ENCODE measurements around the gene RAPH1. TPM values are rescaled to one million over a fixed set of nuclear protein-coding genes. Genes with fewer than 3 reads are reported as not detected.

Gene RAPH1
- total RNA-seq, 1 experiment from 2014 or later: 29.7 TPM

DNA sequence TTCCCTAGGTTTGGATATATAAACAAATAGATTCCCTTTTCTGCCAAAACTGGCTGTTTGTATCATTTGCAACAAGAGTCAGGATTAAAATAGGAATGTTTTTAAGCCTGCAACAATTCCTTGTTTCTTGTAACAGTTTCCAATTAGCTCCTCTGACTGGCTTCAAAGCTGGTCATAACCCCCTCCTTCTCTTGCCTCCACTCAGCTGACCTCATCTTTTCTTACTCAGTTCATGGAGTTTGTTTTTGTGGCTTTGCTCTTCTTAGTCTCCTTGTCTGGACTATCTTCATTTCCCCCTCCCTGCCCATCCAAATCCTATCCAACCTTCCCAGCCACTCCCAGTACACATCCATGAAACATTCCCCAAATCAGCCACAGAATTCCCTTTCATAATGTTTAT is 14.3 kb upstream of the RAPH1 start:
- ChIA-PET POLR2A (ENCODE audit: low non-redundant PET) (no interaction called here), CTCF (no interaction called here)
- H3K27ac ChIP-seq (ENCODE audit: low read depth, low read length, poor library complexity, severe bottlenecking): peak overlapping the region; percentile 68
- no peaks in the 10 kb centered on the region for H3K4me1 ChIP-seq (ENCODE audit: insufficient read depth, low read length, poor library complexity, severe bottlenecking)
- TF ChIP-seq, protein P1, sequence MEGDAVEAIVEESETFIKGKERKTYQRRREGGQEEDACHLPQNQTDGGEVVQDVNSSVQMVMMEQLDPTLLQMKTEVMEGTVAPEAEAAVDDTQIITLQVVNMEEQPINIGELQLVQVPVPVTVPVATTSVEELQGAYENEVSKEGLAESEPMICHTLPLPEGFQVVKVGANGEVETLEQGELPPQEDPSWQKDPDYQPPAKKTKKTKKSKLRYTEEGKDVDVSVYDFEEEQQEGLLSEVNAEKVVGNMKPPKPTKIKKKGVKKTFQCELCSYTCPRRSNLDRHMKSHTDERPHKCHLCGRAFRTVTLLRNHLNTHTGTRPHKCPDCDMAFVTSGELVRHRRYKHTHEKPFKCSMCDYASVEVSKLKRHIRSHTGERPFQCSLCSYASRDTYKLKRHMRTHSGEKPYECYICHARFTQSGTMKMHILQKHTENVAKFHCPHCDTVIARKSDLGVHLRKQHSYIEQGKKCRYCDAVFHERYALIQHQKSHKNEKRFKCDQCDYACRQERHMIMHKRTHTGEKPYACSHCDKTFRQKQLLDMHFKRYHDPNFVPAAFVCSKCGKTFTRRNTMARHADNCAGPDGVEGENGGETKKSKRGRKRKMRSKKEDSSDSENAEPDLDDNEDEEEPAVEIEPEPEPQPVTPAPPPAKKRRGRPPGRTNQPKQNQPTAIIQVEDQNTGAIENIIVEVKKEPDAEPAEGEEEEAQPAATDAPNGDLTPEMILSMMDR (conservative IDR thresholded peaks at IDR 0.05; ENCODE audit: low read depth, low read length): no peak
- TF ChIP-seq EZH2 (IDR thresholded peaks at IDR 0.05; ENCODE audit: borderline replicate concordance, low read depth, low read length, poor library complexity, severe bottlenecking): no peak
- intact Hi-C loops (cut with micrococcal nuclease; ENCODE audit: unreplicated experiment): no loop called here
- no peak overlapping the region for H3K4me3 ChIP-seq (ENCODE audit: low read depth, low read length, poor library complexity, severe bottlenecking)
- no peaks in the 10 kb centered on the region for H3K27me3 ChIP-seq (replicated peaks; ENCODE audit: insufficient read depth, low read depth, low read length, poor library complexity)
- H3K9me3 ChIP-seq (ENCODE audit: low read depth, low read length, poor library complexity, severe bottlenecking): no peaks in the 10 kb centered on the region
- BruUV-seq (replicated peaks): no TSS peak
- H3K36me3 ChIP-seq (ENCODE audit: insufficient read depth, low read length, poor library complexity, severe bottlenecking): no peaks in the 10 kb centered on the region
- DNase-seq (ENCODE audit: low spot score): peak; percentile 12

DNA sequence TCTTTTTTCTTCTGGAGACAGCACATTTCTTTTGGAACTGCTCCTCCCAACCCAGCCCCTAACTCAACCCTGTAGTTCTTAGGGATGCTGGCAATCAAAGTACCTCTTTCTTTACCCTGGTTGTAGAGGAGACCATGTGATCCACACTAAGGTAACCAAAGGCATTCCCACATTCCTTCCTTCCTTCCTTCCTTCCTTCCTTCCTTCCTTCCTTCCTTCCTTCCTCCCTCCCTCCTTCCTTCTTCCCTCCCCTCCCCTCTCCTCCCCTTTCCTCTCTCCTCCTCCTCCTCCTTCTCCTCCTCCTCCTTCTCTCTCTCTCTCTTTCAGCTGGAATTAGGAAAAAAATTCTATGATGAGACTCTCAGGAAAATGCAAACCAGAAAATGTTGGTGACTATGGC is 13.8 kb upstream of the RAPH1 start:
- no peaks in the 10 kb centered on the region for H3K9me3 ChIP-seq (ENCODE audit: low read depth, low read length, poor library complexity, severe bottlenecking)
- no peaks in the 10 kb centered on the region for H3K36me3 ChIP-seq (ENCODE audit: insufficient read depth, low read length, poor library complexity, severe bottlenecking)
- POLR2A ChIA-PET (ENCODE audit: low non-redundant PET): no interaction called here
- no peak overlapping the region for H3K4me3 ChIP-seq (ENCODE audit: low read depth, low read length, poor library complexity, severe bottlenecking)
- no peaks in the 10 kb centered on the region for H3K4me1 ChIP-seq (ENCODE audit: insufficient read depth, low read length, poor library complexity, severe bottlenecking)
- TF ChIP-seq EZH2 (IDR thresholded peaks at IDR 0.05; ENCODE audit: borderline replicate concordance, low read depth, low read length, poor library complexity, severe bottlenecking): no peak
- TF ChIP-seq, protein P1 (conservative IDR thresholded peaks at IDR 0.05; ENCODE audit: low read depth, low read length): no peak
- intact Hi-C loops (cut with micrococcal nuclease; ENCODE audit: unreplicated experiment): no loop called here
- no TSS peak for BruUV-seq (replicated peaks)
- CTCF ChIA-PET: no interaction called here
- no peaks in the 10 kb centered on the region for H3K27me3 ChIP-seq (replicated peaks; ENCODE audit: insufficient read depth, low read depth, low read length, poor library complexity)
- peak; percentile 65 for DNase-seq (ENCODE audit: low spot score)
- H3K27ac ChIP-seq (ENCODE audit: low read depth, low read length, poor library complexity, severe bottlenecking): peak overlapping the region; percentile 68

DNA sequence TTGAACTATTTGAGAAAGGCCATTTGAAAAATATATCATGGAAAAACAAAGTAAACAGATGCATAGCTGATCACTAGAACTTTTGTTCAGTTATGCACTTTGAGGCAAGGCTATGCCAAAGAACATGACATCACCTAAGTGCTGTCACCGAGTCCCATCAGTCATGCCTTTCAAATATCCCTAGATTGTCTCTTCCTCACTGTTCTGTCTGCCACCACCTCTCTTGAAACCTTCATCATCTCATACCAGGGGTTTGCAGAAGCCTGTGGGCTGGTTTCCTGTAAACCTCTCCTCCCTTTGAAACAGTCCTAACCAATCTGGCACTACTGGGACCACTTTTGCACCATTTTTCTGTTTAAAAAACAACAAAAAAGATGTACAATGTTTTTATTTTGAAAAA is 12.3 kb upstream of the RAPH1 start:
- no TSS peak for BruUV-seq (replicated peaks)
- Histone ChIP-seq H3K27me3 (replicated peaks; ENCODE audit: insufficient read depth, low read depth, low read length, poor library complexity) (no peaks in the 10 kb centered on the region), H3K4me3 (ENCODE audit: low read depth, low read length, poor library complexity, severe bottlenecking) (no peak overlapping the region), H3K9me3 (ENCODE audit: low read depth, low read length, poor library complexity, severe bottlenecking) (no peaks in the 10 kb centered on the region), H3K27ac (ENCODE audit: low read depth, low read length, poor library complexity, severe bottlenecking) (peak overlapping the region; percentile 24), H3K4me1 (ENCODE audit: insufficient read depth, low read length, poor library complexity, severe bottlenecking) (no peaks in the 10 kb centered on the region), H3K36me3 (ENCODE audit: insufficient read depth, low read length, poor library complexity, severe bottlenecking) (no peaks in the 10 kb centered on the region)
- intact Hi-C loops (cut with micrococcal nuclease; ENCODE audit: unreplicated experiment): no loop called here
- DNase-seq (ENCODE audit: low spot score): peak; percentile 31
- no peak for TF ChIP-seq EZH2 (IDR thresholded peaks at IDR 0.05; ENCODE audit: borderline replicate concordance, low read depth, low read length, poor library complexity, severe bottlenecking)
- TF ChIP-seq, protein P1 (conservative IDR thresholded peaks at IDR 0.05; ENCODE audit: low read depth, low read length): no peak
- CTCF ChIA-PET: no interaction called here
- POLR2A ChIA-PET (ENCODE audit: low non-redundant PET): no interaction called here
